ENCODE measurements around the gene WDR47.
"Not testable (repeated sequence)": the region's sequence is repeated elsewhere in the genome, so short reads cannot be mapped to it uniquely, and the experiment has no call there.

Gene WDR47

GRCh38 chr1:109060707-109061106 is 18.8 kb upstream of the WDR47 start:
- Histone ChIP-seq H2BK120ac (ENCODE audit: insufficient read depth, low read length, poor library complexity) (no peak overlapping the region), H3K79me2 (ENCODE audit: control insufficient read depth, insufficient read depth, low read length, poor library complexity) (no peaks in the 10 kb centered on the region), H3K9me3 (ENCODE audit: insufficient read depth, low read depth, low read length) (no peaks in the 10 kb centered on the region), H3K27ac (ENCODE audit: low read depth, low read length) (no peak overlapping the region), H2AK5ac (ENCODE audit: low read length) (no peak overlapping the region), H3K36me3 (ENCODE audit: control insufficient read depth in 1 of 2, insufficient read depth in 2 of 2, low read length in 2 of 2) (peaks cover 7 to 13% of the 10 kb centered on the region in 2 experiments), H3K9ac (ENCODE audit: low read length) (no peak overlapping the region), H3K4ac (ENCODE audit: low read depth, low read length) (no peak overlapping the region), H3K79me1 (ENCODE audit: low read length) (no peaks in the 10 kb centered on the region), H3K23ac (ENCODE audit: low read length) (no peak overlapping the region), H2BK5ac (ENCODE audit: low read depth, low read length, poor library complexity) (no peak overlapping the region), H3K27me3 (ENCODE audit: insufficient read depth, low read length) (no peaks in the 10 kb centered on the region), H4K12ac (ENCODE audit: low read depth, low read length) (no peak overlapping the region), H3K4me1 (ENCODE audit: control insufficient read depth in 1 of 2, insufficient read depth in 2 of 2, low read length in 2 of 2) (no peaks in the 10 kb centered on the region), H3K14ac (ENCODE audit: low read length) (no peak overlapping the region), H3K18ac (ENCODE audit: low read length) (no peak overlapping the region), H2BK12ac (ENCODE audit: low read length) (no peak overlapping the region), H2AFZ (ENCODE audit: insufficient read depth, low read length, poor library complexity) (no peak overlapping the region), H4K91ac (ENCODE audit: low read depth, low read length) (no peak overlapping the region), H3K4me2 (ENCODE audit: low read length) (no peak overlapping the region), H3K4me3 (ENCODE audit: low read depth, low read length) (no peak overlapping the region), H4K8ac (ENCODE audit: low read depth, low read length) (no peak overlapping the region)
- DNase-seq: no peak
- WGBS (ENCODE audit: extremely low coverage, insufficient coverage, insufficient read length): no CpG with 5 or more reads among the region's 7 CpGs

DNA sequence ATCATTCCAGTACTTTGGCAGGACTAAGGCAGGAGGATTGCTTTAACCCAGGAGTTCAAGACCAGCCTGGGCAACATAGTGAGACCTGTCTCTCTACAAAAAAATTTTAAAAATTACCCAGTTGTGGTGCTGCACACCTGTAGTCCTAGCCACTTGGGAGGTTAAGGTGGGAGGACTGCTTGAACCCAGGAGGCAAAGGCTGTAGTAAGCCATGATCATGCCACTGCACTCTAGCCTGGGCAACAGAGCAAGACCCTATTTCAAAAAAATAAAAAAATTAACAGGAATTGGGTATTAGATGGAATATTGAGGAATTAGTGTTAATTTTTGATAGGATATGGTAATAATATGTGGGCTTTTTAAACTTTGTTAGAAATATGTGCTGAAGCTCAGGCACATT is 17.1 kb upstream of the WDR47 start:
- Histone ChIP-seq H3K4me2 (ENCODE audit: low read length) (no peak overlapping the region), H3K4ac (ENCODE audit: low read depth, low read length) (no peak overlapping the region), H3K27me3 (ENCODE audit: insufficient read depth, low read length) (no peaks in the 10 kb centered on the region), H4K12ac (ENCODE audit: low read depth, low read length) (no peak overlapping the region), H3K23ac (ENCODE audit: low read length) (no peak overlapping the region), H3K36me3 (ENCODE audit: control insufficient read depth in 1 of 2, insufficient read depth in 2 of 2, low read length in 2 of 2) (peaks cover 3 to 7% of the 10 kb centered on the region in 2 experiments), H3K79me2 (ENCODE audit: control insufficient read depth, insufficient read depth, low read length, poor library complexity) (no peaks in the 10 kb centered on the region), H3K14ac (ENCODE audit: low read length) (no peak overlapping the region), H3K4me3 (ENCODE audit: low read depth, low read length) (no peak overlapping the region), H2AK5ac (ENCODE audit: low read length) (no peak overlapping the region), H4K8ac (ENCODE audit: low read depth, low read length) (no peak overlapping the region), H2BK120ac (ENCODE audit: insufficient read depth, low read length, poor library complexity) (no peak overlapping the region), H2BK5ac (ENCODE audit: low read depth, low read length, poor library complexity) (no peak overlapping the region), H3K9me3 (ENCODE audit: insufficient read depth, low read depth, low read length) (no peaks in the 10 kb centered on the region), H4K91ac (ENCODE audit: low read depth, low read length) (no peak overlapping the region), H2AFZ (ENCODE audit: insufficient read depth, low read length, poor library complexity) (no peak overlapping the region), H3K79me1 (ENCODE audit: low read length) (no peaks in the 10 kb centered on the region), H3K18ac (ENCODE audit: low read length) (no peak overlapping the region), H3K27ac (ENCODE audit: low read depth, low read length) (no peak overlapping the region), H3K9ac (ENCODE audit: low read length) (no peak overlapping the region), H3K4me1 (ENCODE audit: control insufficient read depth in 1 of 2, insufficient read depth in 2 of 2, low read length in 2 of 2) (no peaks in the 10 kb centered on the region), H2BK12ac (ENCODE audit: low read length) (no peak overlapping the region)
- DNase-seq: no peak

DNA sequence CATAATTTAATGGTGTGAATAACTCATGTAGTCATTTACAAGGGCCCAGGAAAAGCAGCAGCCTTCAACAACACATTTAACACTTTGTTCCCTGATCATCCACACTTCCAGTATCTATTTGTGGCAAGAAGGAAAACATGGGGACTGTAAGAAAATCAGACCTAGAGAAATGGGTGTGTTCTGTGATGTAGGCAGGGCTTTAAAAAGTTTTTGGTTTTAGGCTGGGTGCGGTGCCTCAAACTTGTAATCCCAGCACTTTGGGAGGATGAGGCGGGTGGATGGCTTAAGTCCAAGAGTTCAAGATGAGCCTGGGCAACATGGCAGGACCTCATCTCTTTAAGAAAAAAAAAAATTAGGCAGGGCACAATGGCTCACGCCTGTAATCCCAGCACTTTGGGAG is 14.2 kb upstream of the WDR47 start:
- Histone ChIP-seq H3K18ac (ENCODE audit: low read length) (no peak overlapping the region), H2BK12ac (ENCODE audit: low read length) (no peak overlapping the region), H4K91ac (ENCODE audit: low read depth, low read length) (no peak overlapping the region), H3K4ac (ENCODE audit: low read depth, low read length) (no peak overlapping the region), H3K9me3 (ENCODE audit: insufficient read depth, low read depth, low read length) (no peaks in the 10 kb centered on the region), H3K27me3 (ENCODE audit: insufficient read depth, low read length) (no peaks in the 10 kb centered on the region), H3K4me2 (ENCODE audit: low read length) (no peak overlapping the region), H3K79me2 (ENCODE audit: control insufficient read depth, insufficient read depth, low read length, poor library complexity) (no peaks in the 10 kb centered on the region), H3K9ac (ENCODE audit: low read length) (no peak overlapping the region), H3K14ac (ENCODE audit: low read length) (no peak overlapping the region), H3K27ac (ENCODE audit: low read depth, low read length) (no peak overlapping the region), H2BK5ac (ENCODE audit: low read depth, low read length, poor library complexity) (no peak overlapping the region), H3K4me3 (ENCODE audit: low read depth, low read length) (no peak overlapping the region), H4K8ac (ENCODE audit: low read depth, low read length) (no peak overlapping the region), H4K12ac (ENCODE audit: low read depth, low read length) (no peak overlapping the region), H3K4me1 (ENCODE audit: control insufficient read depth in 1 of 2, insufficient read depth in 2 of 2, low read length in 2 of 2) (no peaks in the 10 kb centered on the region), H3K36me3 (ENCODE audit: control insufficient read depth in 1 of 2, insufficient read depth in 2 of 2, low read length in 2 of 2) (no peaks in the 10 kb centered on the region), H3K79me1 (ENCODE audit: low read length) (no peaks in the 10 kb centered on the region), H2AK5ac (ENCODE audit: low read length) (no peak overlapping the region), H2AFZ (ENCODE audit: insufficient read depth, low read length, poor library complexity) (no peak overlapping the region), H3K23ac (ENCODE audit: low read length) (no peak overlapping the region), H2BK120ac (ENCODE audit: insufficient read depth, low read length, poor library complexity) (no peak overlapping the region)
- no peak for DNase-seq
- no CpG with 5 or more reads among the region's 3 CpGs for WGBS (ENCODE audit: extremely low coverage, insufficient coverage, insufficient read length)

- not testable (repeated sequence) for H2AFZ ChIP-seq (ENCODE audit: insufficient read depth, low read length, poor library complexity); H2BK12ac ChIP-seq (ENCODE audit: low read length); H2AK5ac ChIP-seq (ENCODE audit: low read length); H4K91ac ChIP-seq (ENCODE audit: low read depth, low read length); H3K36me3 ChIP-seq (ENCODE audit: control insufficient read depth in 1 of 2, insufficient read depth in 2 of 2, low read length in 2 of 2); H3K9ac ChIP-seq (ENCODE audit: low read length); H3K9me3 ChIP-seq (ENCODE audit: insufficient read depth, low read depth, low read length); H3K27me3 ChIP-seq (ENCODE audit: insufficient read depth, low read length); H4K8ac ChIP-seq (ENCODE audit: low read depth, low read length); H3K4me2 ChIP-seq (ENCODE audit: low read length); H3K4ac ChIP-seq (ENCODE audit: low read depth, low read length); H4K12ac ChIP-seq (ENCODE audit: low read depth, low read length); H3K79me1 ChIP-seq (ENCODE audit: low read length); H3K18ac ChIP-seq (ENCODE audit: low read length); H3K14ac ChIP-seq (ENCODE audit: low read length); H2BK120ac ChIP-seq (ENCODE audit: insufficient read depth, low read length, poor library complexity); H3K79me2 ChIP-seq (ENCODE audit: control insufficient read depth, insufficient read depth, low read length, poor library complexity); H2BK5ac ChIP-seq (ENCODE audit: low read depth, low read length, poor library complexity); H3K4me1 ChIP-seq (ENCODE audit: control insufficient read depth in 1 of 2, insufficient read depth in 2 of 2, low read length in 2 of 2); H3K23ac ChIP-seq (ENCODE audit: low read length); DNase-seq; H3K27ac ChIP-seq (ENCODE audit: low read depth, low read length); H3K4me3 ChIP-seq (ENCODE audit: low read depth, low read length)
- no CpG with 5 or more reads among the region's 3 CpGs for WGBS (ENCODE audit: extremely low coverage, insufficient coverage, insufficient read length)
Observed at GRCh38 chr1:109052145-109052544, 10.2 kb upstream of the WDR47 start.
